Muscle layer of colon (tissue), 2 donors: ENCODE data around the gene OR56B1.
"Not testable (repeated sequence)": the region's sequence is repeated elsewhere in the genome, so short reads cannot be mapped to it uniquely, and the experiment has no call there.

Experiments
- H3K27ac ChIP-seq: one replicate; pipeline ENCODE4 v1.7.0; 2013; ENCODE audit warnings: low read depth, mild to moderate bottlenecking, low read length, moderate library complexity
- H3K27me3 ChIP-seq, 2 donors: one replicate each; pipeline ENCODE4 v1.7.0; 2013; ENCODE audit warnings: low read length in 2 of 2, mild to moderate bottlenecking in 2 of 2; ENCODE audit not compliant: insufficient read depth in 2 of 2, control insufficient read depth in 1 of 2
- H3K36me3 ChIP-seq: one replicate; pipeline ENCODE4 v1.7.0; 2013; ENCODE audit warnings: mild to moderate bottlenecking, low read length; ENCODE audit not compliant: insufficient read depth
- H3K4me1 ChIP-seq: one replicate; pipeline ENCODE4 v1.7.0; 2013; ENCODE audit warnings: mild to moderate bottlenecking, low read length; ENCODE audit not compliant: insufficient read depth
- H3K4me3 ChIP-seq, 2 donors: one replicate each; pipeline ENCODE4 v1.7.0; 2013; ENCODE audit warnings: low read length in 2 of 2, low read depth in 1 of 2, mild to moderate bottlenecking in 1 of 2, moderate library complexity in 1 of 2
- H3K9ac ChIP-seq: one replicate; pipeline ENCODE4 v1.7.0; 2013; ENCODE audit warnings: low read length
- H3K9me3 ChIP-seq: one replicate; pipeline ENCODE4 v1.7.0; 2013; ENCODE audit warnings: mild to moderate bottlenecking, low read length
- donor health status: abdominal sarcoma.
- donor health status: Adenocarcinoma of cecum.

OR56B1 gene, protein sequence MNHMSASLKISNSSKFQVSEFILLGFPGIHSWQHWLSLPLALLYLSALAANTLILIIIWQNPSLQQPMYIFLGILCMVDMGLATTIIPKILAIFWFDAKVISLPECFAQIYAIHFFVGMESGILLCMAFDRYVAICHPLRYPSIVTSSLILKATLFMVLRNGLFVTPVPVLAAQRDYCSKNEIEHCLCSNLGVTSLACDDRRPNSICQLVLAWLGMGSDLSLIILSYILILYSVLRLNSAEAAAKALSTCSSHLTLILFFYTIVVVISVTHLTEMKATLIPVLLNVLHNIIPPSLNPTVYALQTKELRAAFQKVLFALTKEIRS

DNA sequence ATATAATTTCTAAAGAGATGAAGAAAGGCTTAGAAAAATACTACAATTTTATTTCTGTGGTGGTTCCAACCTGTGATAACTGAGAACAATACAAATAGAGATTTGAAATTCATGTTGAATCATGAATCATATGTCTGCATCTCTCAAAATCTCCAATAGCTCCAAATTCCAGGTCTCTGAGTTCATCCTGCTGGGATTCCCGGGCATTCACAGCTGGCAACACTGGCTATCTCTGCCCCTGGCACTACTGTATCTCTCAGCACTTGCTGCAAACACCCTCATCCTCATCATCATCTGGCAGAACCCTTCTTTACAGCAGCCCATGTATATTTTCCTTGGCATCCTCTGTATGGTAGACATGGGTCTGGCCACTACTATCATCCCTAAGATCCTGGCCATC lies at the start of gene OR56B1:
TSS of gene OR56B1 (plus strand) at position 53 of the 400 bp plus-strand sequence. CDS start at position 122, 69 bp downstream.
- no peaks in the 10 kb centered on the region for H3K27me3 ChIP-seq
- H3K9ac ChIP-seq = no peak within 1 kb of the TSS
- peaks cover under 1% of the 10 kb centered on the region for H3K9me3 ChIP-seq
- no peak within 1 kb of the TSS for H3K4me3 ChIP-seq
- H3K4me1 ChIP-seq = no peaks in the 10 kb centered on the region
- H3K27ac ChIP-seq = no peak within 1 kb of the TSS
- H3K36me3 ChIP-seq = no peaks in the 10 kb centered on the region

DNA sequence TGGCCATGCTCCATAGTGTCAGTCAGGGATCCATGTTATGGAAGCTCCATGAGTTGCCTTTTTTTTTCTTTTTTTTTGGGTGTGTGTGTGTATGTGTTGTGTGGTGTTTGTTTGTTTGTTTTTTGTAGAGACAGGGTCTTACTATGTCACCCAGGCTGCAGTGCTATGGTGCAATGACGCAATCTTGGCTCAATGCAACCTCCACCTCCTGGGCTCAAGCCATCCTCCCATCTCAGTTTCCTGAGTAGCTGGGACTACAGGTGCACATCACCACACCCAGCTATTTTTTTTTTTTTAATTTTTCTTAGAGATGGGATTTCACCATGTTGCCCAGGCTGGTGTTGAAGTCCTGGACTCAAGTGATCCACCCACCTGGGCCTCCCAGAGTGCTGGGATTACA lies 47.8 kb upstream of the OR56B1 start:
- Histone ChIP-seq H3K4me3 (no peak overlapping the region), H3K27ac (peak overlapping the region; percentile 94), H3K9me3 (no peaks in the 10 kb centered on the region), H3K36me3 (no peaks in the 10 kb centered on the region), H3K4me1 (peaks cover 7% of the 10 kb centered on the region), H3K27me3 (no peaks in the 10 kb centered on the region), H3K9ac (no peak overlapping the region)

DNA sequence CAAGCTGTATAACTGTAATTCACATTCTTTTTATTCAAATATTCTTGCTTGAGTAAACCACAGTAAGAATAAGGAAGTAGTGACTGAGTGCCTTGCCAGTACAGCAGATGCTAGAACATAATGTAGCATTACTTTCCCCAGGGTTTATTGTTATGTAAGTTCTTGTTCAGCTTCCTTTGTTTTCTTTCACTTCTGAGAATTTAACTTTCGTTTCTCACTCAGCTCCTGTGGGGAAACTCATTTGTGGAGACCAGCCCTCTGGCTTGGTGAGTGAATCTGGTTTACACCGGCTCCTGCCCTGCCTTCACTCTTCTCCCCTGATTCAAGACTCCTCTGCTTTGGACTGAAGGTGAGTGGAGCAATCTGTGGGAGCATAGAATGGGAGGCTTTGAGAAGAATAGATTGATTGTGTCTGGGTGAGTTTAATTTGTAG lies 46.7 kb upstream of the OR56B1 start, which contains the start of gene TRIM22:
TSS of gene TRIM22 (plus strand) at position 240 of the 433 bp plus-strand sequence. CDS start 6,443 bp downstream, outside the sequence.
- H3K27ac ChIP-seq = peak within 1 kb of the TSS; percentile 94
- peak within 1 kb of the TSS; percentile 22 for H3K9ac ChIP-seq

DNA sequence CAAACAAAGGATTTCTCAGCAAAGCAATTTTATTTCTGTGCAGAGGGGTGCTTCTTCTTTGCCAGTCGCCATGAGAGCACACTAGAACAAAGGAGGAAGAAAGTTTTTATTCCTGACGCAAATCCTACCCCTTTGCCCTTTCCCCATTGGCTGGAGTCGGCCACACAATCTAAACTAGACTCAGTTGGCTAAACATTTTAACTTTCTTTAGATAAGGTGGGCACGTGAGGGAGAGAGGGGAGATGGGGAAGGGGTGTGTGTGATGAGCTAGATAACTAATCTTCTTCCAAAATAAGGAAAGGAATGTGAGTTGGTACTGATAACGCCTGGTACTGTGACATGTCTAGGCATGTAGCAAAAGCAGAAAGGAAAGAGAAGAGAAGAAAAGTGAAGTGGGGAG lies 46.0 kb upstream of the OR56B1 start:
- no peaks in the 10 kb centered on the region for H3K27me3 ChIP-seq
- H3K36me3 ChIP-seq = no peaks in the 10 kb centered on the region
- H3K27ac ChIP-seq = peak overlapping the region; percentile 94
- H3K9me3 ChIP-seq = no peaks in the 10 kb centered on the region
- peaks cover 7% of the 10 kb centered on the region for H3K4me1 ChIP-seq
- peak overlapping the region; percentile 6 for H3K9ac ChIP-seq
- peak overlapping the region; percentile 41 to 69 for H3K4me3 ChIP-seq

More for the DNA sequence above, 46.7 kb upstream of the OR56B1 start, which contains the start of gene TRIM22:
- Histone ChIP-seq H3K4me3 (peak within 1 kb of the TSS; percentile 41 to 69), H3K4me1 (peaks cover 7% of the 10 kb centered on the region), H3K36me3 (no peaks in the 10 kb centered on the region), H3K27me3 (no peaks in the 10 kb centered on the region), H3K9me3 (no peaks in the 10 kb centered on the region)

DNA sequence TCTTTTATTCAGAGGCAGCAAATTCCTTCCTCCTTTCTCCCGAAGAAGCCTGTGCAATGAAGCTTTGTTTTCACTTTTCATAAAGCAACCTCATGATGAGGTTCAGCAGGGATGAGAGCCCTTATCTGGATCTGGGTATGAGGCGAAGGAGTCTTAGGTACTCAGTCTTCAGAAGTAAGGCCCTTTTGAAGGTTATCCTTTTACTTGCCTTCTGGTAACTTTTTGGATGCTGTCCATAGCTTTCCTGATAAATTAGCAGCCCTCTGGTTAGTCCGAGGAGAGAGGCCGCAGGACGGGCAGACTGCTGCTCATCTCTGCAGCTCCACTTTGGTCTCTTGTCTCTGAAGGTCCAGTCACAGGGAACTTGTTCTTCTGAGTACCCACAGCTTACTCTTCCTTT lies 45.5 kb upstream of the OR56B1 start:
- H3K9ac ChIP-seq = peak overlapping the region; percentile 22
- peaks cover 7% of the 10 kb centered on the region for H3K4me1 ChIP-seq
- peak overlapping the region; percentile 94 for H3K27ac ChIP-seq
- H3K4me3 ChIP-seq = peak overlapping the region; percentile 41 to 69
- H3K36me3 ChIP-seq = no peaks in the 10 kb centered on the region
- no peaks in the 10 kb centered on the region for H3K9me3 ChIP-seq
- H3K27me3 ChIP-seq = no peaks in the 10 kb centered on the region

DNA sequence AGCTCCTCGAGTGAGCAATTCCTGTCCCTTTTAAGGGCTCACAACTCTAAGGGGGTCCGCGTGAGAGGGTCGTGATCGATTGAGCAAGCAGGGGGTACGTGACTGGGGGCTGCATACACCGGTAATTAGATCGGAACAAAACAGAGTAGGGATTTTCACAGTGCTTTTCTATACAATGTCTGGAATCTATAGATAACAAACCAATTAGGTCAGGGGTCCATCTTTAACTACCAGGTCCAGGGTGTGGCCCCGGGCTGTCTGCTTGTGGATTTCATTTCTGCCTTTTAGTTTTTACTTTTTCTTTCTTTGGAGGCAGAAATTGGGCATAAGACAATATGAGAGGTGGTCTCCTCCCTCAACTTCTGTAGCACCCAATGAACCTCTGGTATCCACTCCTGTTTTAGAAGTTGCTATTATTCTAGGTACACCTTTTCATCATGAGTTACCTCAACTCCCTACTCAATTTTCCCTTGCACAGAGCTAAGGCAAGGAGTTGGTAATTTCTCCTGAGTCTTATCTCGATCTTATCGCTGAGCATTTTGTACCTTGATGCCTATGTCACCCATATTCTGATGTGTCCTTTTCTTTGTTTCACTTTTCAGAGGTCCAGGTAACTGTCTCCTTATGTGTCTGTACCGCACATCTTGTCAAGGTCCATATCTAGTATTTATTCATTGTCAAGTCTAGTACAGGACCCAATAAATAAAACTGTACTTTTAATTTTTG lies 44.8 kb upstream of the OR56B1 start:
- Histone ChIP-seq H3K27ac (peak overlapping the region; percentile 94), H3K9ac (peak overlapping the region; percentile 22), H3K4me3 (peak overlapping the region; percentile 41 to 69)
- not testable (repeated sequence) for H3K27me3 ChIP-seq, H3K36me3 ChIP-seq, H3K4me1 ChIP-seq, H3K9me3 ChIP-seq

DNA sequence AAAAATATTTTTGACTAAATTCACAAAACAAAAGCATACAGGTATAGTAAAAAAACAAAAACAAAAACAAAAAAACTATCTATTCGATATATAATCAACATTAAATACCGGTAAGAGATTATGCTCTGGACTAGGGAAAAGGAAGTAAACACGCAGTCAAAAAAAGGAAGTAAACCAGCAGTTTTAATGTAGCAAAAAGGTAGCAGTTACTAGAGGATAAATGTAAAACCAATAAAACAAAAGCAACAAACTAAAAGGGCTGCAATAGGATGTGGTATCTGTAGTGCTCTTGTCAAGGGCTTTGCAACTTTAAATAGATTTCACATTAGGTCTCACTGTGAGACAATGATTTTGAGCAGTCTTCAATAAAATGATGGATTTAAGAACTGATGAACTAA lies 44.3 kb upstream of the OR56B1 start:
- no peak overlapping the region for H3K27ac ChIP-seq
- no peak overlapping the region for H3K4me3 ChIP-seq
- H3K4me1 ChIP-seq = peaks cover 7% of the 10 kb centered on the region
- H3K9ac ChIP-seq = no peak overlapping the region
- H3K36me3 ChIP-seq = peaks cover 4% of the 10 kb centered on the region
- no peaks in the 10 kb centered on the region for H3K9me3 ChIP-seq
- no peaks in the 10 kb centered on the region for H3K27me3 ChIP-seq

DNA sequence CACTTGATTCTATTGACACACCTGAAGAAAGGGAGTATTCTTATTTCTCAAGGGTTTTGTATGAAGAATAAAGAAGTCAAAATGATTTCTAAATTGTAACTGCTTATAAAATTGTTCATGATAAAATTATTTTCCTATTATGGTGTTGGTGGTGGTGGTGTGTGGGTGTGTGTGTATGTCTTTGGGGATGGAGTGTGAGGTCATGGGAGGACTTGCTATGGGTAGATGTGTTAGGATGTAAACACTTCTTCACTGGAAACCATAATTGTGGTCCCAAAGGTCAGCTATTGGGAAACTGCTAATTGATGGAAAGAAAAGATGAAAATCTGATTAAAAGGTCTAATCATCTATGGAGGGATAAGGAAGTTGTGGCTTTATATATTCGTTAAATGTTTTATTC lies 41.6 kb upstream of the OR56B1 start:
- no peaks in the 10 kb centered on the region for H3K4me1 ChIP-seq
- no peaks in the 10 kb centered on the region for H3K9me3 ChIP-seq
- H3K4me3 ChIP-seq = no peak overlapping the region
- no peak overlapping the region for H3K27ac ChIP-seq
- no peaks in the 10 kb centered on the region for H3K27me3 ChIP-seq
- H3K9ac ChIP-seq = no peak overlapping the region
- peaks cover 16% of the 10 kb centered on the region for H3K36me3 ChIP-seq

DNA sequence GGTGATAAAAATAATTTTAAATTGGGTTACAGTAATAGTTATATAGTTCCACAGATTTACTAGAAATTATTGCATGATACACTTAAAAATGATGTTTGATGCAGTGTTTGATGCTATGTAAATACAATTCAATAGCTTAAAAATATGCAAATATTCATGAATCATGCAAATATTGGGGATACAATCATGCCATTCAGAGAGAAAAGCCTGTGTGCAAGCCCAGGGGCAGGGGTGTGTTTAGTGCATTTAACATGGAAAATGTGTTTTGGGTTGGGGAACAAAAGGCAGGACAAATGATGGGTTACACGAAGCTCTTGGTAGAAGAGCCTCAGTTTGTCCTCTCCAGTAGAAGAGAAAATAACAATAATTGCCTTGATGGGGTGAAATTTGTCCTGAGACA lies 40.7 kb upstream of the OR56B1 start:
- no peak overlapping the region for H3K27ac ChIP-seq
- H3K9ac ChIP-seq = no peak overlapping the region
- no peak overlapping the region for H3K4me3 ChIP-seq
- no peaks in the 10 kb centered on the region for H3K27me3 ChIP-seq
- no peaks in the 10 kb centered on the region for H3K9me3 ChIP-seq
- H3K36me3 ChIP-seq = peaks cover 16% of the 10 kb centered on the region
- no peaks in the 10 kb centered on the region for H3K4me1 ChIP-seq

DNA sequence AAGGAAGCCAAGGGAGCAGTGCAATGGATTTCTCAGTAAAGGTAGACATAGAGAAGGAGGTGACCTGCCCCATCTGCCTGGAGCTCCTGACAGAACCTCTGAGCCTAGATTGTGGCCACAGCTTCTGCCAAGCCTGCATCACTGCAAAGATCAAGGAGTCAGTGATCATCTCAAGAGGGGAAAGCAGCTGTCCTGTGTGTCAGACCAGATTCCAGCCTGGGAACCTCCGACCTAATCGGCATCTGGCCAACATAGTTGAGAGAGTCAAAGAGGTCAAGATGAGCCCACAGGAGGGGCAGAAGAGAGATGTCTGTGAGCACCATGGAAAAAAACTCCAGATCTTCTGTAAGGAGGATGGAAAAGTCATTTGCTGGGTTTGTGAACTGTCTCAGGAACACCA lies 40.0 kb upstream of the OR56B1 start:
- no peaks in the 10 kb centered on the region for H3K27me3 ChIP-seq
- H3K4me3 ChIP-seq = no peak overlapping the region
- H3K9me3 ChIP-seq = no peaks in the 10 kb centered on the region
- H3K4me1 ChIP-seq = no peaks in the 10 kb centered on the region
- H3K36me3 ChIP-seq = peaks cover 16% of the 10 kb centered on the region
- no peak overlapping the region for H3K27ac ChIP-seq
- H3K9ac ChIP-seq = no peak overlapping the region

DNA sequence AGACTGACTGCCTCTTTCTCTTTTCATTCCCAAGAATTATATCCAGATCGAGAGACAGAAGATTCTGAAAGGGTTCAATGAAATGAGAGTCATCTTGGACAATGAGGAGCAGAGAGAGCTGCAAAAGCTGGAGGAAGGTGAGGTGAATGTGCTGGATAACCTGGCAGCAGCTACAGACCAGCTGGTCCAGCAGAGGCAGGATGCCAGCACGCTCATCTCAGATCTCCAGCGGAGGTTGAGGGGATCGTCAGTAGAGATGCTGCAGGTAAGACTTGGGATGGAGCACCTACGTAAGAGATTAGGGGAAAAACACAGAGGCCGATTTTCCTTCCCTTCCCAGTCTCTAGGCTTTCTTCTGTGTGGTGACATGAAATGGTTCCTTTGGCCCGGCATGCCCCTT lies 38.0 kb upstream of the OR56B1 start:
- H3K27ac ChIP-seq = no peak overlapping the region
- H3K4me3 ChIP-seq = no peak overlapping the region
- no peaks in the 10 kb centered on the region for H3K4me1 ChIP-seq
- H3K36me3 ChIP-seq = peaks cover 16% of the 10 kb centered on the region
- no peaks in the 10 kb centered on the region for H3K27me3 ChIP-seq
- no peak overlapping the region for H3K9ac ChIP-seq
- no peaks in the 10 kb centered on the region for H3K9me3 ChIP-seq
